NT2/D1 (cell line): ENCODE results near the gene SCARF2.

ENCODE experiments used
- SUZ12 ChIP-seq: IDR thresholded peaks from 2 replicates; pipeline ENCODE4 v1.6.1; 2011; ENCODE audit not compliant: insufficient read length, insufficient read depth; ENCODE audit errors: extremely low read depth
- YY1 ChIP-seq: IDR thresholded peaks from 2 replicates; pipeline ENCODE4 v1.6.1; 2011; ENCODE audit not compliant: insufficient read length, insufficient read depth
- ZNF274 ChIP-seq: IDR thresholded peaks from 2 replicates; pipeline ENCODE4 v1.6.1; 2011; ENCODE audit warnings: mild to moderate bottlenecking, low read depth, low read length

DNA sequence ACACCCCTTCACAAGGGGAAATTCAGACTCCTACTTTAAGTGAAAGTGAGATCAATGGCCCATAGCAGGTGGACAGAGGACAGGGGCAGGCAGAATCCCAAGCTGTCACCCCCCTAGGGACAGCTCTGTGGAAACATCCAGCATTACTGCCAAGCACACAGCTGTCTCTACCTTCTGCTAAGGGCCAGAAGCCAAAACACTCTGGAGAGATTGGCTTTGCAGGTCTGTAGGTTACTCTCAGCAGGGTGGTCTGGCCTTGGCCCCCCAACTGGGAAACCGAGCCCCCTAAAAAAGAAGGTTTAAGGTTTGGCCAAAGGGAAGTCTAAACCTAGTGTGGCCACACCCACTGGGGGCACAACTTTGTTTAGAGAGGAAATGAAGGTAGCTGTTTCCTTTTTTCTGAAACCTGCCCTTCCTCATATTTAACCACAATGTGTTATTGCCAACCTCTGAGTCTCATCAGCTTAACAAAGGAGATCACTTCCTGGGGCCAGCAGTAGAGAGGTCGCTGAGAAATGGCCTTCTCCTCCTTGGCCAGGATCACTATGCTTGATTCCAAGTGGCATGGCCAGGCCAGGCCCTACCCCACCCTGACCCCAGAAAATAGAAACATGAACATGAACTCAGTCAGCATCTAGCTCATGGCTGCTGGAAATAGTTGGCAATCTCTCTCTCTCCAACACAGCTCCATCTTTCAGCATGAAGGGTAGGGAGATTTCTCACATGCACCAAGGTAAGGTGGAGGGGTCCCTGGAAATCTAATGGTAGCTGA lies 25.9 kb upstream of the SCARF2 start:
- no peak for TF ChIP-seq YY1
- TF ChIP-seq ZNF274 = no peak
- no peak for TF ChIP-seq SUZ12
